ENCODE measurements around the gene CCDC178. TPM values are rescaled to one million over a fixed set of nuclear protein-coding genes. Genes with fewer than 3 reads are reported as not detected.

The CCDC178 gene, protein sequence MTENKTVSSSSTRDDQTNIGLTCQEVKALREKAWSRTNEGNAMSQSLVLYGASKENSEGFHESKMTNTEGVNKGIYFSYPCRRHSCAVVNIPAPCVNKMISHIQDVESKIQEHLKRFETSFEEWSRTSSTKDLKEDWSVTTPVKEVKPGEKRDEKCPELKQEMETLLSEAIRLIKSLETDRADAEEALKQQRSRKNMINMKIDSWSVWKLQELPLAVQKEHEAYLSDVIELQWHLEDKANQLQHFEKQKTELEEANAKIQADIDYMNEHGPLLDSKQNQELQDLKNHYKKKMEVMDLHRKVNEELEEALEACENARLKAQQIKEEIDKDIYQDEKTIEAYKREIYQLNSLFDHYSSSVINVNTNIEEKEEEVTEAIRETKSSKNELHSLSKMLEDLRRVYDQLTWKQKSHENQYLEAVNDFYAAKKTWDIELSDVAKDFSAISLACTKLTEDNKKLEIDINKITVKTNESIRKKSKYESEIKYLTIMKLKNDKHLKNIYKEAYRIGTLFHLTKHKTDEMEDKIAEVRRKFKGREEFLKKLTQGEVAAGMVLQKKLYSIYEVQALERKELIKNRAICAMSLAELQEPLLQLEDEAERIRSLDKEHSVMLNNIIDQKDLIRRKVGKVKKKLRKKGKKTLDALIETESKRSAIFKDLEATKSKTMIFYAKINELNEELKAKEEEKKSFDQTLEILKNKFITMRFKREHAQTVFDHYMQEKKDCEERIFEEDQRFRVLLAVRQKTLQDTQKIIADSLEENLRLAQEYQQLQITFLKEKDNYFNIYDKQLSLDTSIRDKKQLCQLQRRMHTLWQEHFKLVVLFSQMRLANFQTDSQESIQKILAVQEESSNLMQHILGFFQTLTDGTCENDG
- total RNA-seq (2014; rRNA removed; shearing (Covaris generic)), result not detected in 2 replicates

GRCh38 chr18:33440060-33441043 lies at the start of gene CCDC178:
Gene CCDC178, minus strand, starts transcription at chr18:33440721. Its CDS starts 28,633 bp downstream, at chr18:33412088.
- H3K27me3 ChIP-seq, result no peaks in the 10 kb centered on the region
- no peaks in the 10 kb centered on the region for H3K4me1 ChIP-seq
- no peaks in the 10 kb centered on the region for H3K9me3 ChIP-seq (replicated peaks)
- H3K27ac ChIP-seq, result no peak within 1 kb of the TSS
- no peaks in the 10 kb centered on the region for H3K36me3 ChIP-seq
- DNase-seq, result peak; percentile 9 to 24
- peak within 1 kb of the TSS; percentile 27; the same call in 1 of the 2 replicates for H3K4me3 ChIP-seq

GRCh38 chr18:33483908-33484307 lies 43.4 kb upstream of the CCDC178 start:
- H3K9me3 ChIP-seq (replicated peaks), result no peaks in the 10 kb centered on the region
- H3K36me3 ChIP-seq, result no peaks in the 10 kb centered on the region
- H3K27me3 ChIP-seq, result no peaks in the 10 kb centered on the region
- H3K4me3 ChIP-seq, result no peak overlapping the region
- no peak overlapping the region for H3K27ac ChIP-seq
- DNase-seq, result no peak
- H3K4me1 ChIP-seq, result no peaks in the 10 kb centered on the region

DNA sequence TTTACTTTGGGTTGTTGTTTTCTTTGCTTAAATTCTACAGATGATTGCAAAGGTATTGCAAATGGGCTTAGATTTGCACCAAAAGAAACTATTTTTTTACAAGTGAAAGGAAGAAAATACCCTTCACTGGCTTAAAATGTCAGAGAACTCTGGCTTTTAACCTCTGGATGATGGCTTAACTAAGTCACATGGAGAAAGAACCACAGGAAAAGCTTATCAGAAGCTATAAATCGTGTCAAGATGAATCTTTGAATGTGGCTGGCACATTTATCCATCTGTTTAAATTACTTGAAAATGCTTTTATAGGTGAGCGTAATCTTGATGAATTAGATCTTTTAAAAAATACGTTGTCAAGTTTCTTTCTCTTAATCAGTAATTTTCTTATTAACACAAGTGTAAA lies 32.0 kb upstream of the CCDC178 start:
- Histone ChIP-seq H3K4me3 (no peak overlapping the region), H3K36me3 (no peaks in the 10 kb centered on the region), H3K27ac (no peak overlapping the region), H3K9me3 (replicated peaks) (no peaks in the 10 kb centered on the region), H3K4me1 (no peaks in the 10 kb centered on the region), H3K27me3 (no peaks in the 10 kb centered on the region)
- no peak for DNase-seq

GRCh38 chr18:33470216-33470615 lies 29.7 kb upstream of the CCDC178 start:
- H3K36me3 ChIP-seq, result no peaks in the 10 kb centered on the region
- no peak overlapping the region for H3K27ac ChIP-seq
- no peaks in the 10 kb centered on the region for H3K27me3 ChIP-seq
- no peak overlapping the region for H3K4me3 ChIP-seq
- DNase-seq, result no peak
- H3K9me3 ChIP-seq (replicated peaks), result no peaks in the 10 kb centered on the region
- no peaks in the 10 kb centered on the region for H3K4me1 ChIP-seq

GRCh38 chr18:33469699-33470098 lies 29.2 kb upstream of the CCDC178 start:
- no peak for DNase-seq
- no peaks in the 10 kb centered on the region for H3K36me3 ChIP-seq

GRCh38 chr18:33467531-33467930 lies 27.0 kb upstream of the CCDC178 start:
- no peak overlapping the region for H3K4me3 ChIP-seq
- H3K36me3 ChIP-seq, result no peaks in the 10 kb centered on the region
- H3K9me3 ChIP-seq (replicated peaks), result no peaks in the 10 kb centered on the region
- H3K4me1 ChIP-seq, result no peaks in the 10 kb centered on the region
- DNase-seq, result no peak
- H3K27me3 ChIP-seq, result no peaks in the 10 kb centered on the region
- no peak overlapping the region for H3K27ac ChIP-seq

More at GRCh38 chr18:33469699-33470098, 29.2 kb upstream of the CCDC178 start:
- Histone ChIP-seq H3K9me3 (replicated peaks) (no peaks in the 10 kb centered on the region), H3K4me1 (no peaks in the 10 kb centered on the region), H3K27ac (no peak overlapping the region), H3K4me3 (no peak overlapping the region), H3K27me3 (no peaks in the 10 kb centered on the region)

GRCh38 chr18:33466822-33467221 lies 26.3 kb upstream of the CCDC178 start:
- no peak for DNase-seq
- no peak overlapping the region for H3K27ac ChIP-seq
- H3K4me3 ChIP-seq, result no peak overlapping the region

DNA sequence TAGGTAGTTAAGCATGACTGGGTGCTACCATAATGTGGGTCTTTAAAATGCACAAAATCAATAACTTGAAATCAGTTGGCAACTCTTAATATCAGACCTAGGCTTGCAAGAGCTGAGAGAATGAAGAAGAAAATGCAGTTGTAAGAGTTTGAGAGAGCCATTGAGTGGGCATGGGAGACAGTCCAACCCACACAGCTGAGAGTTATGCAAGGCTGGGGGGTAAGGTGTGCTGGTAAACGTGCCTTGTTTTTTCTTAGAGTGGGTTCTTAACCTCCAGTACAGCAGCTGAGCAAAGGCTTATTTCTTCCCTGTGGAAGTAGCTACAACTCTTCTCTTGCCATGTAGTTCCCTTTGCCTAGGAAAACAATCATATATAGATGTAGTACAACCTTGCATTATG lies 20.2 kb upstream of the CCDC178 start:
- Histone ChIP-seq H3K27me3 (no peaks in the 10 kb centered on the region), H3K36me3 (no peaks in the 10 kb centered on the region), H3K9me3 (replicated peaks) (no peaks in the 10 kb centered on the region), H3K27ac (no peak overlapping the region), H3K4me1 (no peaks in the 10 kb centered on the region), H3K4me3 (no peak overlapping the region)
- DNase-seq, result no peak

More at GRCh38 chr18:33466822-33467221, 26.3 kb upstream of the CCDC178 start:
- H3K27me3 ChIP-seq, result no peaks in the 10 kb centered on the region
- H3K36me3 ChIP-seq, result no peaks in the 10 kb centered on the region
- H3K4me1 ChIP-seq, result no peaks in the 10 kb centered on the region
- H3K9me3 ChIP-seq (replicated peaks), result no peaks in the 10 kb centered on the region

DNA sequence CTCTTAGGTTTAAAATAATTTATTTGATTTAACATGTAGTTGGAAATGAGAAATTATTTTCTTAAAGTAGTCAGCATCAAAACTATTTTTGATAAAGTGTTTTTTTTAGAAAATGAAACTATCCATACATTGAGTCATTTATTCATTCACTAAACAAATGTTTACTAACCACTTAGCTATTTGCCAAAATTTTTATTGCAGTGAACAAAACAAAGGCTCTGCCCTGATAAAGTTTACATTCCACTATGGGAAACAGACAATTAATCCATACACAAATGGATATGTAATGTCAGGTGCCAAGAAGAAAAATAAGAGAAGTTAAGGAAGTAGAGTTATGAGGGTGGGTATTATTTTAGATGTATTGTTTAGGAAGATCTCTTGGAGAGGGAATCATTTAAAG lies 19.1 kb upstream of the CCDC178 start:
- Histone ChIP-seq H3K36me3 (no peaks in the 10 kb centered on the region), H3K4me3 (no peak overlapping the region), H3K9me3 (replicated peaks) (no peaks in the 10 kb centered on the region), H3K27me3 (no peaks in the 10 kb centered on the region), H3K4me1 (no peaks in the 10 kb centered on the region), H3K27ac (no peak overlapping the region)
- DNase-seq, result no peak

GRCh38 chr18:33446604-33447003 lies 6.1 kb upstream of the CCDC178 start:
- H3K27ac ChIP-seq, result no peak overlapping the region
- H3K27me3 ChIP-seq, result no peaks in the 10 kb centered on the region
- no peak overlapping the region for H3K4me3 ChIP-seq
- no peaks in the 10 kb centered on the region for H3K9me3 ChIP-seq (replicated peaks)
- no peaks in the 10 kb centered on the region for H3K36me3 ChIP-seq
- no peaks in the 10 kb centered on the region for H3K4me1 ChIP-seq
- no peak for DNase-seq

DNA sequence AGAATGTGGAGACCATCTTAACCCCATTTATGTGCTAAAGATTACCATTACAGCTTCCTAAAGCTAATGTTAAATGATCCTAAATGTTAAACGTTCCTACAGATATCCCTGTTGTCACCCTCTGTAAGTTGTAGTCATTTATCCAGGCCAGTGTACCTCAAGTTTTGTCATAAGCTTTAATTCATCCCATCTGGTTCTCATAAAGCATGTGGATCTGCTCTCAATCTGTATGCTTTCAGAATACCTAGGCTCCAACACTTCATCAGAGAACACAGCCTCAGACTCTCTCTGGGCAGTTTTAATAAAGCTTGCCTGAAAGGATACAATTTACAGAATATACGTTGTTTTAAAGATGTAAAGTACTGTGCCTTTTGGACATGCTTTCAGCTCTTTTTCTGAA lies 4.2 kb upstream of the CCDC178 start:
- H3K27ac ChIP-seq, result no peak overlapping the region
- no peaks in the 10 kb centered on the region for H3K36me3 ChIP-seq
- H3K9me3 ChIP-seq (replicated peaks), result no peaks in the 10 kb centered on the region
- no peak overlapping the region for H3K4me3 ChIP-seq
- no peak for DNase-seq
- H3K4me1 ChIP-seq, result no peaks in the 10 kb centered on the region
- no peaks in the 10 kb centered on the region for H3K27me3 ChIP-seq

DNA sequence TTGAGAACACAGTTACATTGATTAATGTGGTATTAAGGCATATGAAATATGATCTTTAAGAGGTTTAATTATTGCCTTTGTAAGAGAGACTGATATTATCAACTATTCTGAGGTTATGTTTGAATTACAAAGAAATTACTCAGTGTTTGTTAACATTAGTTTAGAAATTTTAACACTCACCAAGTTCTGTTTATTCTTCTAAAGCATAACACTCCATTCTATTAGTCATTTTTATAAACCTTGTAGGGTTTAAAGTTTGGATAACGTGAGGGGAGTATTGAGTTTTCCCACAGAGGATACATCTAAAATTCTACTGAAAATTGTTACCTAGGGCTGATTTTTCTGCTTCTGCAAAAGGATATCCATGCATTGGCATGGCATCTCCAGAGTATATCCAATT lies 7.7 kb downstream of the CCDC178 start:
- no peaks in the 10 kb centered on the region for H3K27me3 ChIP-seq
- no peaks in the 10 kb centered on the region for H3K36me3 ChIP-seq
- H3K27ac ChIP-seq, result no peak overlapping the region
- H3K9me3 ChIP-seq (replicated peaks), result no peaks in the 10 kb centered on the region
- H3K4me1 ChIP-seq, result no peaks in the 10 kb centered on the region
- DNase-seq, result no peak
- no peak overlapping the region for H3K4me3 ChIP-seq

GRCh38 chr18:33427549-33427948 lies 13.0 kb downstream of the CCDC178 start:
- no peak overlapping the region for H3K27ac ChIP-seq
- no peak overlapping the region for H3K4me3 ChIP-seq
- H3K4me1 ChIP-seq, result no peaks in the 10 kb centered on the region
- no peaks in the 10 kb centered on the region for H3K9me3 ChIP-seq (replicated peaks)
- H3K27me3 ChIP-seq, result no peaks in the 10 kb centered on the region
- DNase-seq, result no peak
- no peaks in the 10 kb centered on the region for H3K36me3 ChIP-seq

DNA sequence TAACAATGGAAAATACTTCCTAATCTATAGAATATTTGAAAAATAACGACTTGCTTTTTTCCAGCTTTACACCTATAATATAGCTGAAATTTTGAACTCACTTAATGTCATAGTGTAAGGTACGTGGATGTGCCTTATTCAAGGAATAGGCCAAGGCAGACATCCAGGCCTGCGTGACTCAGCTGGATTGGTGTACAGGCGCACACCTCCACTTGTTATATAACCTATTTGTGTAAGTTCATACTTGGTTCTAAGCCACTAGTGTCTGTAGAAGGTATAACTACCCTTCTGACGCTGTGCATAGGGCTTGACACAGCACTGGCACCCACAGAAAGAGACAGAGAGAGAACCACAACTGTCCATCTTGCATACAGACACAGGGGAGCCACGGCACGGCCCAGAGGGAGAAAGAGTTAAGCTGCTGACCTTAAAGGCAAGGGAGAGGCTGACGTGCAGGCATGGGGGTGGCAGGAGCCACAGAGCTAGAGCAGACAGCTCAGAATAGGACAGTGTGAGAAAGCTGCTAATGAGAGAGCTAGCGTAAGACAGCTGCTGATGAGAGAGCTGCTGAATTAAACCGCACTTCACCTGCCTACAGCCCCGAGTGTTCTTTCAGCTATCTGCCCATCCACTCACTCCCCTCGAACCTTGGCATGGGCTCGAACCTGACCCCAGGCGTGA lies 16.1 kb downstream of the CCDC178 start:
- no peak for DNase-seq
- Histone ChIP-seq H3K27me3 (no peaks in the 10 kb centered on the region), H3K9me3 (replicated peaks) (no peaks in the 10 kb centered on the region), H3K27ac (no peak overlapping the region), H3K4me1 (no peaks in the 10 kb centered on the region), H3K4me3 (no peak overlapping the region), H3K36me3 (no peaks in the 10 kb centered on the region)
